HG03575 (cell line): ENCODE results near the gene SPINK6.

Experiments used
- ATAC-seq: cut with Tn5 transposase; IDR thresholded peaks from one replicate; pipeline ENCODE4 v1.9.1; 2021; ENCODE audit not compliant: unreplicated experiment, insufficient number of reproducible peaks, low FRiP score; ENCODE audit errors: extremely low read depth

Gene SPINK6

GRCh38 chr5:148209151-148209770 is 6.4 kb downstream of the SPINK6 start:
- no peak for ATAC-seq

- no peak for ATAC-seq
These were observed 11.9 kb downstream of the SPINK6 start for GRCh38 chr5:148214665-148215185.

- ATAC-seq = no peak
These were observed 18.7 kb downstream of the SPINK6 start for GRCh38 chr5:148221508-148221907.

- ATAC-seq = no peak
These were observed 21.4 kb downstream of the SPINK6 start for GRCh38 chr5:148224117-148224742.

DNA sequence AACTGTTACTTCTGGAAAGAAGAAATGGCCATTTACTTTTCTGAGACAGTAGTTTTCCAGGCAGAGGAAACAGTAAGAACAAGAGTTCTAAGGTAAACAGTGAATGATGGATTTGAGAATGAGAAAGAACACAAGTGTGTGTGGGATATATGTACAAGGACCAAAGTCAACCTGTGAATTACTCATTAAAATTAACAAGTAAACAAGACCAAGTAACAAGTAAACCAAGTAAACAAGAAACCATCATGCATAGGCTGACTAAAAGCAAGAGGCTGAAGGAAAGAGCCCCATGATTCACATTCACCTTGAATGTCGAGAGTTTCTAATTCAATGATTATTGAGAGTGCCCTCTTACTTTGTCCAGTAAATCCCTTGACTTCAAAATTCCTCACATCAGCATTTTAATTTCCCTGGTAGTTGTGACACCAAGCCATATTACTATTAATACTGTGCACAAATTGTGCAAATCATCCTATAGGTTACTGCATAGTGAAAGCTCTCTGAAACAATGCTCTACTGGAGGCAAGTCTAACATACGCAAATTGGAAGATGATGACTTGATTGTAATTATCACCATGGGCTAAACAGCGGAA is 25.6 kb downstream of the SPINK6 start:
- no peak for ATAC-seq

DNA sequence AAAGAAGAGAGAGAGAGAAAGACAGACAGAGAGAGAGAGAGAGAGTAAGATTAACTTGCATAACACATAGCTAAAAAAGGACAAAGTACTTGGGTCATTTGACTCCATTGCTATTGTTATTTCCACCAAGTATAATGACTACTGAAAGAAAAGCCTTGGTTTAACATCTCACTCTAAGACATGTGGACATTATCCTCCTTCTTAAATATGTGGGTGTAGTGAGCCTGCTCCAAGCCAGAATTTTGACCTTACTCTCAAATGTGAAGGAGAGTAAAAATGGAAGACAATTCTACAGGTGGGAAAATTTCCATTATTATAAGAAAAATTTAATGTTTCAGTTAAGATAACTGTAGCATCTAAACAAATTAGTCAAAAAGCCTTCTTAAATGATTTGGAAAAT is 27.0 kb downstream of the SPINK6 start:
- no peak for ATAC-seq

DNA sequence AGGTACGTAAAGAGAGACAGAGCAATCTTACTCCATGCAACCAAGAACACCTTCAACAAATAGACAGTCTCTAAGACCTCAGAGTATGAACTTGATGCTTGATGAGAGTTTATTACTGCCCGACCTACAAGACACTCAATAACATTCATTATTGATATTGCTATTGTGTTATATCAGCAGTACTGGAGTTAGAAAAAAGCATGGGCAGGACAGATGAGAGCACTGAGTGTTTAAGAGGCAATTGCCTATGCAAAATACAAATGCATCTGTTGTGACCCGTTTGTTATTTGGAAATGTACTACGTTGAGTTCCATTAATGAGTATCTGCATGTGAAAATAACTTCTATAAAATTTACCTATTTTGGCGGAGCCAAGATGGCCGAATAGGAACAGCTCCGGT is 27.4 kb downstream of the SPINK6 start:
- no peak for ATAC-seq

- ATAC-seq = no peak
These were observed 35.1 kb downstream of the SPINK6 start for GRCh38 chr5:148237785-148238417.

DNA sequence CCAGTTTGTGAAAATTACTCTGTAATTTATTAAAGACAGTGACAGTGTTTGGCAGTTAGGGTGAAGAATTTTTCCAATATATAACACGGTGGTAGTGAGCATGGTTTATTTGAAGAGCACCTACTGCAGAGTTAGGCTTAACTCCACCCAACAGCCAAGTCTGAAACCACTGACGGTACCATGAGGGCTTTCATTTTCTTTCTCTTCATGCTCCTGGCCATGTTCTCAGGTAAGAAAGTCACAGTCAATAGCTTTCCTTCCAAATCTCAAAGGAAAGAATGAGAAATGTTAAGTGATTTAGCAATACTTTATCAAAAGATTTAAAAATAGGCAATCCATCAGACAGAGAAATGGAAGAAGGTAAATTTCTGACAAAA is 35.6 kb downstream of the SPINK6 start, which contains the start of gene MARCOL:
MARCOL (plus strand) TSS at position 108 of the 377 bp plus-strand sequence; CDS start at position 181, 73 bp downstream.
- ATAC-seq = no peak

GRCh38 chr5:148248894-148249293 is 46.1 kb downstream of the SPINK6 start:
- ATAC-seq = no peak

GRCh38 chr5:148255456-148255855 is 52.6 kb downstream of the SPINK6 start:
- no peak for ATAC-seq

- ATAC-seq = no peak
These were observed 56.4 kb downstream of the SPINK6 start for GRCh38 chr5:148259288-148259687.

- ATAC-seq = no peak
These were observed 58.4 kb downstream of the SPINK6 start for GRCh38 chr5:148261221-148261620.
